ENCODE measurements around the gene BPIFA2.

The BPIFA2 gene

GRCh38 chr20:33139467-33139866 lies 28.5 kb upstream of the BPIFA2 start:
- POLR2A ChIA-PET = no interaction called here
- Histone ChIP-seq H3K4me1 (ENCODE audit: control extremely low read depth in 1 of 4, control insufficient read depth in 4 of 4, insufficient read depth in 4 of 4, low read length in 3 of 4) (no peaks in the 10 kb centered on the region), H3K4me3 (ENCODE audit: control insufficient read depth in 1 of 7, extremely low read depth in 1 of 7, insufficient read depth in 4 of 7, low read depth in 2 of 7, low read length in 6 of 7) (no peak overlapping the region), H3K27me3 (replicated peaks in 2 of 5; ENCODE audit: control insufficient read depth in 4 of 5, insufficient read depth in 5 of 5, low read length in 4 of 5) (peaks cover 0 to 4% (median 2%) of the 10 kb centered on the region in 5 experiments), H3K9me3 (ENCODE audit: control extremely low read depth in 1 of 5, control insufficient read depth in 4 of 5, insufficient read depth in 2 of 5, low read depth in 1 of 5, low read length in 4 of 5) (peaks cover 0 to 21% (median 5%) of the 10 kb centered on the region in 5 experiments), H3K36me3 (ENCODE audit: control insufficient read depth in 4 of 4, insufficient read depth in 4 of 4, low read length in 3 of 4) (no peaks in the 10 kb centered on the region), H3K27ac (ENCODE audit: insufficient read depth in 1 of 2, low read depth in 1 of 2, low read length in 2 of 2, poor library complexity in 1 of 2, severe bottlenecking in 2 of 2) (no peak overlapping the region)
- CTCF ChIA-PET = interaction anchor here (1.0 kb wide), 1 partner anchor 1572 kb away, joined by 3 read pairs; no protein-coding TSS in a partner anchor
- DNase-seq = no peak

DNA sequence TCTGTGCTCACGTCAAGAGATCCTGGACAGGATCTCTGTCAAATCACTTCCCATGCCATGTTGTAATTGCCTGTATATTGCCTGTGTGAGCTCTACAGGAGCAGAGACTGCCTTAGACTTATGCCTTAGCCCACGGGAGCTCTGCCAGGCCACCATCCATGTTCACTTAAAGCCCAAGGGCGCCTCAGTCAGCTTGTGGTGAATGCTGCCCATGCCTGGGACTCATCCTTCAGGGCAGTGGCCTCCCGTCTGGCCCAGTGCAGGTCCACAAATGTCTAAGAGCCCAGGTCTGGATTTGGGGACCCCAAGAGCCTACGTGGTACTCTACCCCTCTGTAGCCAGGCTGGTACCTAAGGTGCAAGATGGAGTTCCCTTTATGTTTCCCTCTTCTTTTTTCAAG lies 22.4 kb upstream of the BPIFA2 start:
- Histone ChIP-seq H3K4me1 (ENCODE audit: control extremely low read depth in 1 of 4, control insufficient read depth in 4 of 4, insufficient read depth in 4 of 4, low read length in 3 of 4) (no peaks in the 10 kb centered on the region), H3K4me3 (ENCODE audit: control insufficient read depth in 1 of 7, extremely low read depth in 1 of 7, insufficient read depth in 4 of 7, low read depth in 2 of 7, low read length in 6 of 7) (no peak overlapping the region), H3K27me3 (replicated peaks in 2 of 5; ENCODE audit: control insufficient read depth in 4 of 5, insufficient read depth in 5 of 5, low read length in 4 of 5) (peaks cover 0 to 6% (median 3%) of the 10 kb centered on the region in 5 experiments), H3K9me3 (ENCODE audit: control extremely low read depth in 1 of 5, control insufficient read depth in 4 of 5, insufficient read depth in 2 of 5, low read depth in 1 of 5, low read length in 4 of 5) (peaks cover 0 to 3% (median 0%) of the 10 kb centered on the region in 5 experiments), H3K36me3 (ENCODE audit: control insufficient read depth in 4 of 4, insufficient read depth in 4 of 4, low read length in 3 of 4) (no peaks in the 10 kb centered on the region), H3K27ac (ENCODE audit: insufficient read depth in 1 of 2, low read depth in 1 of 2, low read length in 2 of 2, poor library complexity in 1 of 2, severe bottlenecking in 2 of 2) (no peak overlapping the region)
- CTCF ChIA-PET = no interaction called here
- no peak for DNase-seq
- 92% methylated on average over 5 of the region's 5 CpGs for WGBS (ENCODE audit: insufficient coverage)
- POLR2A ChIA-PET = no interaction called here

DNA sequence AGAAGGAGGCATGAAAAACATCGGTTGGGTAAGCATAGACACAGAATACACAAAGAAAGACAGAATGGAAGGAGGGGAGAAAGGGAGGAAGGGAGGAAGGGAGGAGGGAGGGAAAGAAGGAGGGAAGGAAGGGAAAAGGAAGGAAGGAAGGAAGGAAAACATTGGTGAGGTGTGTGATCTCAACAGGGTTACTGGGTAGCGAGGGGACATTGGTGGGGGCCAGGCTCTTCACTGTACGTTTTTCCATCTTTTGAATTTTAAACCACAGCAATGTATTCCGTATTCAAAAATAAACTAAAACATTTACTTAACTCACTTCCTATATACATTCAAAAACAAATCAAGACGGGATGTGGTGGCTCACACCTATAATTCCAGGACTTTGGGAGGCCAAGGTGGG lies 20.7 kb upstream of the BPIFA2 start:
- Histone ChIP-seq H3K36me3 (ENCODE audit: control insufficient read depth in 4 of 4, insufficient read depth in 4 of 4, low read length in 3 of 4) (no peaks in the 10 kb centered on the region), H3K27me3 (replicated peaks in 2 of 5; ENCODE audit: control insufficient read depth in 4 of 5, insufficient read depth in 5 of 5, low read length in 4 of 5) (peaks cover 0 to 12% (median 3%) of the 10 kb centered on the region in 5 experiments), H3K4me1 (ENCODE audit: control extremely low read depth in 1 of 4, control insufficient read depth in 4 of 4, insufficient read depth in 4 of 4, low read length in 3 of 4) (no peaks in the 10 kb centered on the region), H3K4me3 (ENCODE audit: control insufficient read depth in 1 of 7, extremely low read depth in 1 of 7, insufficient read depth in 4 of 7, low read depth in 2 of 7, low read length in 6 of 7) (no peak overlapping the region), H3K9me3 (ENCODE audit: control extremely low read depth in 1 of 5, control insufficient read depth in 4 of 5, insufficient read depth in 2 of 5, low read depth in 1 of 5, low read length in 4 of 5) (peaks cover 0 to 3% (median 0%) of the 10 kb centered on the region in 5 experiments), H3K27ac (ENCODE audit: insufficient read depth in 1 of 2, low read depth in 1 of 2, low read length in 2 of 2, poor library complexity in 1 of 2, severe bottlenecking in 2 of 2) (no peak overlapping the region)
- no peak for DNase-seq
- POLR2A ChIA-PET = no interaction called here
- WGBS (ENCODE audit: insufficient coverage) = 94% methylated on average over 3 of the region's 5 CpGs
- CTCF ChIA-PET = no interaction called here

- no peak for DNase-seq
- H3K4me3 ChIP-seq (ENCODE audit: control insufficient read depth in 1 of 7, extremely low read depth in 1 of 7, insufficient read depth in 4 of 7, low read depth in 2 of 7, low read length in 6 of 7) = no peak overlapping the region
- CTCF ChIA-PET = no interaction called here
- H3K9me3 ChIP-seq (ENCODE audit: control extremely low read depth in 1 of 5, control insufficient read depth in 4 of 5, insufficient read depth in 2 of 5, low read depth in 1 of 5, low read length in 4 of 5) = peaks cover 0 to 1% (median 0%) of the 10 kb centered on the region in 5 experiments
- H3K4me1 ChIP-seq (ENCODE audit: control extremely low read depth in 1 of 4, control insufficient read depth in 4 of 4, insufficient read depth in 4 of 4, low read length in 3 of 4) = no peaks in the 10 kb centered on the region
- no peak overlapping the region for H3K27ac ChIP-seq (ENCODE audit: insufficient read depth in 1 of 2, low read depth in 1 of 2, low read length in 2 of 2, poor library complexity in 1 of 2, severe bottlenecking in 2 of 2)
- peaks cover 0 to 19% (median 3%) of the 10 kb centered on the region in 5 experiments for H3K27me3 ChIP-seq (replicated peaks in 2 of 5; ENCODE audit: control insufficient read depth in 4 of 5, insufficient read depth in 5 of 5, low read length in 4 of 5)
- no peaks in the 10 kb centered on the region for H3K36me3 ChIP-seq (ENCODE audit: control insufficient read depth in 4 of 4, insufficient read depth in 4 of 4, low read length in 3 of 4)
- WGBS (ENCODE audit: insufficient coverage) = 97% methylated on average over 4 of the region's 4 CpGs
- POLR2A ChIA-PET = no interaction called here
Measured at GRCh38 chr20:33148040-33148439, 19.9 kb upstream of the BPIFA2 start.

DNA sequence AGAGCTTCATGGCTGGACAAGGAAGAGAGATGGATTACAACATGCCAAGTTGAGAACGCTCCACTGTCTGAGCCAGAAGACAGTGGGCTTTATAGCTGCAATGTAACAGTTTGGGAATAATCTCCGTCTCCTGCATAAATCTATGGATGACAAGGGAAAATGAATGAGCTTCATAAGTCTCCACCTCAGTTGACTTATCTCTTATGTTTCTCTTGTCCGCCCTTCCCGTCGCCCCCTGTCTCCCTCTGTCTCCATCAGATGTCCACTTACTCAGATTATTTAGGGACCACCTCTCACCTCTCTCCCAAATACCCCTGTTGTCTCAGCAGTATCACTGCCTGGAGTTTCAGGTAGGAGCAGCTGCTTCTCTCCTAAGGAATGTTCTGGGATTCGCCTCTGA lies 13.7 kb upstream of the BPIFA2 start:
- DNase-seq = no peak
- WGBS (ENCODE audit: insufficient coverage) = 86% methylated on average over 5 of the region's 6 CpGs
- POLR2A ChIA-PET = no interaction called here
- H3K27ac ChIP-seq (ENCODE audit: insufficient read depth in 1 of 2, low read depth in 1 of 2, low read length in 2 of 2, poor library complexity in 1 of 2, severe bottlenecking in 2 of 2) = no peak overlapping the region
- peaks cover 0 to 36% (median 7%) of the 10 kb centered on the region in 5 experiments for H3K27me3 ChIP-seq (replicated peaks in 2 of 5; ENCODE audit: control insufficient read depth in 4 of 5, insufficient read depth in 5 of 5, low read length in 4 of 5)
- no peaks in the 10 kb centered on the region for H3K9me3 ChIP-seq (ENCODE audit: control extremely low read depth in 1 of 5, control insufficient read depth in 4 of 5, insufficient read depth in 2 of 5, low read depth in 1 of 5, low read length in 4 of 5)
- no peaks in the 10 kb centered on the region for H3K36me3 ChIP-seq (ENCODE audit: control insufficient read depth in 4 of 4, insufficient read depth in 4 of 4, low read length in 3 of 4)
- CTCF ChIA-PET = no interaction called here
- H3K4me3 ChIP-seq (ENCODE audit: control insufficient read depth in 1 of 7, extremely low read depth in 1 of 7, insufficient read depth in 4 of 7, low read depth in 2 of 7, low read length in 6 of 7) = no peak overlapping the region
- no peaks in the 10 kb centered on the region for H3K4me1 ChIP-seq (ENCODE audit: control extremely low read depth in 1 of 4, control insufficient read depth in 4 of 4, insufficient read depth in 4 of 4, low read length in 3 of 4)

DNA sequence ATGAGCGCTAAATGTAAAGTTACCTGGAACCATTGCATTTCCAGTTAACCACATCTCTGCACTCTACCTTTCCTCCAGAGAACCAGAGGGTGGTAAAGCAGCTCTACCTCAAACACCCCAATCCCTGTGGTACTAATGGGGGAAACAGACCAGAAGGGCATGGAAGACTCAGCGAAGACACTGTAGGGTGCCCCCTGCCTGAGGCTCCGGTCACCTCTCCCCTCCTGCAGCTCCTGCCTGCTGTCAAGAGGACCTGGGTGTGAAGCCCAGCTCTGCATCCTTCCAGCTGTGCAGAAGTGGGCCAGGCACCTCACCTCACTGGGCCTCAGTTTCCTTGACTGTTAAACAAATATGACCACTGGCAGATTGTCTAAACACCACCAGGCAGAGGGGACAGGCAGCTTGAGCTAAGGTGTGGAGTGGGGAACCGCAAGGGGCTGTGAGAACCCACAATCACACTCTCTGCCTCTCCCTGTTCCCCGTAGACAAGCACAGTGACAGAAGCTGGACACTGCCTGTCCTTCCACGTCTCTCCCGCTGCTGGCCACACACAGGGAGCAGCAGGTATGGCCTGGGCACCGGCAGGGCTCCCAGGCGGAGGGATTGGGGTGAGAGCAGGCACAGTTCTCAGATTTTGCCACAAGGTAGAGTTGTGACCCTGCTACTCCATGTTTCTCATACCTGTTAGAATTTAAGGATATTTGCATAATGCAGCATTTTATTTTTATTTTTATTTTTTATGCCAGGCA lies 9.1 kb upstream of the BPIFA2 start:
- CTCF ChIA-PET = no interaction called here
- Histone ChIP-seq H3K27ac (ENCODE audit: insufficient read depth in 1 of 2, low read depth in 1 of 2, low read length in 2 of 2, poor library complexity in 1 of 2, severe bottlenecking in 2 of 2) (no peak overlapping the region), H3K4me3 (ENCODE audit: control insufficient read depth in 1 of 7, extremely low read depth in 1 of 7, insufficient read depth in 4 of 7, low read depth in 2 of 7, low read length in 6 of 7) (no peak overlapping the region), H3K4me1 (ENCODE audit: control extremely low read depth in 1 of 4, control insufficient read depth in 4 of 4, insufficient read depth in 4 of 4, low read length in 3 of 4) (no peaks in the 10 kb centered on the region), H3K27me3 (replicated peaks in 2 of 5; ENCODE audit: control insufficient read depth in 4 of 5, insufficient read depth in 5 of 5, low read length in 4 of 5) (peaks cover 0 to 23% (median 7%) of the 10 kb centered on the region in 5 experiments), H3K9me3 (ENCODE audit: control extremely low read depth in 1 of 5, control insufficient read depth in 4 of 5, insufficient read depth in 2 of 5, low read depth in 1 of 5, low read length in 4 of 5) (no peaks in the 10 kb centered on the region), H3K36me3 (ENCODE audit: control insufficient read depth in 4 of 4, insufficient read depth in 4 of 4, low read length in 3 of 4) (no peaks in the 10 kb centered on the region)
- POLR2A ChIA-PET = interaction anchor here (0.5 kb wide), 1 partner anchor 29 kb away, joined by 3 read pairs; no protein-coding TSS in a partner anchor
- 90% methylated on average over 4 of the region's 9 CpGs for WGBS (ENCODE audit: insufficient coverage)
- no peak for DNase-seq

DNA sequence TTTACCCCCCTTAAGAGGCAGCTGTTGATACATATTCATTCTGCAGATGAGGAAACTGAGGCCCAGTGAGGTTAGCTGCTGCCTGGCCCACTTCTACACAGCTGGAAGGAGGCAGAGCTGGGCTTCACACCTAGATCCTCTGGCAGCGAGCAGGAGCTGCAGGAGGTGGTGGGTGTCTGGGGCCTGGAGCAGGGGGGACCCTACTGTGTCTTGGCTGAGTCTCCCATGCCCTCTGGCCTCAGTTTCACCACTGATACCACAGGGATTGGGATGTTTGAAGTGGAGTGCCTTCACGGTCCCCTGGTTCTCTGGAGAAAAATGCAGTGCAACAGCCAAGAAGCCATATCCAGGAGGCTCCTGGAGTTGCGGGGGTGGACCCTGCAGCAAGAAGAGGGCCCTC lies 8.2 kb upstream of the BPIFA2 start:
- CTCF ChIA-PET = no interaction called here
- WGBS (ENCODE audit: insufficient coverage) = 89% methylated on average over 3 of the region's 3 CpGs
- POLR2A ChIA-PET = no interaction called here
- no peak for DNase-seq
- no peak overlapping the region for H3K27ac ChIP-seq (ENCODE audit: insufficient read depth in 1 of 2, low read depth in 1 of 2, low read length in 2 of 2, poor library complexity in 1 of 2, severe bottlenecking in 2 of 2)
- H3K36me3 ChIP-seq (ENCODE audit: control insufficient read depth in 4 of 4, insufficient read depth in 4 of 4, low read length in 3 of 4) = no peaks in the 10 kb centered on the region
- peaks cover 0 to 17% (median 7%) of the 10 kb centered on the region in 5 experiments for H3K27me3 ChIP-seq (replicated peaks in 2 of 5; ENCODE audit: control insufficient read depth in 4 of 5, insufficient read depth in 5 of 5, low read length in 4 of 5)
- no peaks in the 10 kb centered on the region for H3K9me3 ChIP-seq (ENCODE audit: control extremely low read depth in 1 of 5, control insufficient read depth in 4 of 5, insufficient read depth in 2 of 5, low read depth in 1 of 5, low read length in 4 of 5)
- H3K4me3 ChIP-seq (ENCODE audit: control insufficient read depth in 1 of 7, extremely low read depth in 1 of 7, insufficient read depth in 4 of 7, low read depth in 2 of 7, low read length in 6 of 7) = no peak overlapping the region
- no peaks in the 10 kb centered on the region for H3K4me1 ChIP-seq (ENCODE audit: control extremely low read depth in 1 of 4, control insufficient read depth in 4 of 4, insufficient read depth in 4 of 4, low read length in 3 of 4)

Data from common myeloid progenitor, CD34-positive (primary cell).